Spleen (tissue), 11 donors: ENCODE results near the gene EDIL3. TPM values are rescaled to one million over a fixed set of nuclear protein-coding genes. Genes with fewer than 3 reads are reported as not detected.

ENCODE experiments used
- DNase-seq: peaks from one replicate; pipeline ENCODE4 v3.0.0-alpha.2; 2020
- H3K27ac ChIP-seq, 8 donors: fragments of 200-600 bp; sonication (generic) in 7 of 8; 1 replicate in 4 of 8; 2 replicates in 4 of 8; pipeline versions ENCODE4 v1.5.0 to v1.8.0; 2016 to 2021; ENCODE audit warnings: inconsistent platforms in 4 of 8, mild to moderate bottlenecking in 4 of 8, moderate library complexity in 1 of 8
- H3K27me3 ChIP-seq, 7 donors: fragments of 200-600 bp; sonication (generic) in 6 of 7; replicated peaks in 1 of 7; 1 replicate in 4 of 7; 2 replicates in 3 of 7; pipeline versions ENCODE4 v1.5.0 to v1.8.0; 2016 to 2021; ENCODE audit warnings: inconsistent platforms in 3 of 7, mild to moderate bottlenecking in 1 of 7
- H3K36me3 ChIP-seq, 6 donors: fragments of 200-600 bp; sonication (generic) in 5 of 6; 1 replicate in 4 of 6; 2 replicates in 2 of 6; pipeline versions ENCODE4 v1.5.0 to v1.8.0; 2016 to 2021; ENCODE audit warnings: inconsistent platforms in 2 of 6
- H3K4me1 ChIP-seq, 6 donors: fragments of 200-600 bp; sonication (generic) in 5 of 6; 1 replicate in 3 of 6; 2 replicates in 3 of 6; pipeline versions ENCODE4 v1.5.0 to v1.8.0; 2016 to 2021; ENCODE audit warnings: inconsistent platforms in 3 of 6
- H3K4me3 ChIP-seq, 8 donors: fragments of 200-600 bp; sonication (generic) in 7 of 8; 1 replicate in 4 of 8; 2 replicates in 4 of 8; pipeline versions ENCODE4 v1.5.0 to v1.8.0; 2016 to 2021; ENCODE audit warnings: inconsistent platforms in 4 of 8, mild to moderate bottlenecking in 4 of 8, moderate library complexity in 2 of 8
- H3K9me3 ChIP-seq, 8 donors: fragments of 200-600 bp; sonication (generic) in 7 of 8; 1 replicate in 4 of 8; 2 replicates in 4 of 8; pipeline versions ENCODE4 v1.5.0 to v1.8.0; 2016 to 2021; ENCODE audit warnings: inconsistent platforms in 4 of 8
- CTCF ChIP-seq, 11 experiments: fragments of 200-600 bp in 7 of 11; fragments of 450-650 bp in 4 of 11; sonication (generic) in 4 of 11; IDR thresholded peaks in 8 of 11; conservative IDR thresholded peaks in 3 of 11; 1 replicate in 7 of 11; 2 replicates in 4 of 11; pipeline versions ENCODE4 v1.4.0 to v1.8.0; 2016 to 2021; ENCODE audit warnings: antibody characterized with exemption in 11 of 11, inconsistent platforms in 4 of 11, mild to moderate bottlenecking in 1 of 11
- POLR2A ChIP-seq, 3 donors: fragments of 450-650 bp; IDR thresholded peaks; one replicate each; pipeline ENCODE4 v1.5.1; 2017; ENCODE audit warnings: antibody characterized with exemption in 3 of 3, mild to moderate bottlenecking in 1 of 3
- POLR2AphosphoS5 ChIP-seq, 3 donors: sonication (generic); formaldehyde crosslinking; IDR thresholded peaks; one replicate each; pipeline ENCODE4 v1.5.1; 2017; ENCODE audit warnings: antibody characterized with exemption in 3 of 3
- WGBS, 5 donors: extraction: QIAGEN DNeasy Blood & Tissue Kit in 3 of 5; methylation state at CpG; one replicate each; pipeline versions ENCODE4 v1.1.5 to v1.1.7; 2013 to 2018; 5-methylcytosine and 5-hydroxymethylcytosine counted together
- intact Hi-C: fragments of 100-400 bp; cut with DNase I; formaldehyde crosslinking; loops from one replicate; pipeline ENCODE4 v1.15.0; 2023; ENCODE audit warnings: low total_unique reads
- polyA plus RNA-seq, 3 donors: library from polyadenylated mRNA; stranded (reverse); fragments of 200-250 nt; gene quantifications; one replicate each; pipeline ENCODE4 v1.2.1, GENCODE V29; 2013
- total RNA-seq, 7 donors: library from RNA; depleted of rRNA in 3 of 7; stranded (reverse); fragments of >200 nt in 3 of 7; fragmentation: NEBNext Ultra II Directional in 4 of 7; extraction: Animal tissue kit (Norgen Biotek cat#: 25700) in 4 of 7; gene quantifications; one replicate each; pipeline versions ENCODE4 v1.1.0 to v1.2.1, GENCODE V29; 2016 to 2021
- donor health status: healthy with polysubstance abuse.
- donor health status: DM: no; HTN: no; CAD: no; lungs with moderate emphysema.
- donor health status: DM: no; HTN: no; CAD: no.
- donor health status: Bipolar disorder and iron deficiency.
- donor health status: healthy.
- donor health status: DM: no; HTN: no; CAD: no.
- donor health status: DM: yes; HTN: yes; CAD: no.

Gene EDIL3
- total and polyA plus RNA-seq, 10 donors, result 0.61 to 2.9 (median 2.1) TPM

DNA sequence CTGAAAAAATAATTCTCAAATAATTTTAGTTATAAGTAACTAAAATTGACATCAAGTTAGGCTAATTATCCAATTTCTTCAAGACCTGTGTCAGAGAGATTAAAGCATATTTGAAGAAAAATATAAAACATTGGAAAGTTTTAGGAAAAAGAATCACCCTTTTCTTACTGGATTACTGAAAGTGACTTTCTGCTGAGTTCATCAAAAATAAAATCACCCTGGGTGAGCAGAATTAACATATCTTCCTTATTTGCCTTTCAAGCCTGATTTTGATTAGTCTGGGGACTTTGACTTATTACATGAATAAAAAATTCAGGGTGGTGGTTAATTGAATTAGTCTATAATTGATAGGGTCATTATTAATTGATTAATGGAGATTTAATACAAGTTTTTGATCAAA, 411.8 kb downstream of the EDIL3 start:
- no peaks in the 10 kb centered on the region for H3K27me3 ChIP-seq
- H3K27ac ChIP-seq, result no peak overlapping the region
- no peak overlapping the region for H3K4me3 ChIP-seq
- TF ChIP-seq POLR2AphosphoS5 (IDR thresholded peaks at IDR 0.05) (no peak), POLR2A (IDR thresholded peaks at IDR 0.05) (no peak), CTCF (IDR thresholded peaks at IDR 0.05 in 8 of 11, conservative IDR thresholded peaks at IDR 0.05 in 3 of 11) (no peak)
- intact Hi-C loops, result no loop called here
- no peaks in the 10 kb centered on the region for H3K36me3 ChIP-seq
- DNase-seq, result no peak
- no peaks in the 10 kb centered on the region for H3K9me3 ChIP-seq
- H3K4me1 ChIP-seq, result no peaks in the 10 kb centered on the region

DNA sequence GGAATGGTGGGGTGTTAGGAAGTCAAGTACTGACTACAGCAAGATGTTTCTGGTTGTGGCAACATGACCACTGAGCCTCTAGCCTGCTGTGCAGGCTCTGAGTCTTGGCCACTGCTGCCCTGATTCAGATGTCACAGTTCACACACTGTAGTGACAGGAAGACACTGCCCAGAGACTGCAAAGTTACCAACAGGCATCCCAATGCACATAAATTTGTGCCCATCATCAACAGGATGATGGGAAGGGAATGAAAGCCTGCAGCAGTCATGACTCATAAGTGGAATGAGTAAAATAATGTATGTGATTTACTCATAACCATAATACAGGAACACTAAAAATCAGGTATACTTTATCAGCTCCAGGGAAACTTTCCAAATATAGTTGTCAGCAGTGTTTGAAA, 412.4 kb downstream of the EDIL3 start:
- Histone ChIP-seq H3K36me3 (no peaks in the 10 kb centered on the region), H3K27ac (no peak overlapping the region), H3K4me1 (no peaks in the 10 kb centered on the region), H3K9me3 (no peaks in the 10 kb centered on the region), H3K4me3 (no peak overlapping the region), H3K27me3 (no peaks in the 10 kb centered on the region)
- intact Hi-C loops, result no loop called here
- no peak for DNase-seq
- TF ChIP-seq POLR2A (IDR thresholded peaks at IDR 0.05) (no peak), CTCF (IDR thresholded peaks at IDR 0.05 in 8 of 11, conservative IDR thresholded peaks at IDR 0.05 in 3 of 11) (no peak), POLR2AphosphoS5 (IDR thresholded peaks at IDR 0.05) (no peak)

GRCh38 chr5:83967417-83967816, 417.3 kb downstream of the EDIL3 start:
- TF ChIP-seq POLR2AphosphoS5 (IDR thresholded peaks at IDR 0.05) (no peak), CTCF (IDR thresholded peaks at IDR 0.05 in 8 of 11, conservative IDR thresholded peaks at IDR 0.05 in 3 of 11) (no peak), POLR2A (IDR thresholded peaks at IDR 0.05) (no peak)
- no peak overlapping the region for H3K27ac ChIP-seq
- H3K4me1 ChIP-seq, result no peaks in the 10 kb centered on the region
- no peaks in the 10 kb centered on the region for H3K36me3 ChIP-seq
- intact Hi-C loops, result no loop called here
- H3K4me3 ChIP-seq, result no peak overlapping the region
- no peaks in the 10 kb centered on the region for H3K9me3 ChIP-seq
- DNase-seq, result no peak
- H3K27me3 ChIP-seq, result no peaks in the 10 kb centered on the region
- WGBS, 5 donors, result 53 to 87% (median 64%) methylated on average over 1 of the region's 1 CpG

- no peaks in the 10 kb centered on the region for H3K36me3 ChIP-seq
- intact Hi-C loops, result no loop called here
- no peak overlapping the region for H3K27ac ChIP-seq
- DNase-seq, result no peak
- H3K4me1 ChIP-seq, result no peaks in the 10 kb centered on the region
- H3K9me3 ChIP-seq, result no peaks in the 10 kb centered on the region
- no peak overlapping the region for H3K4me3 ChIP-seq
- TF ChIP-seq POLR2A (IDR thresholded peaks at IDR 0.05) (no peak), CTCF (IDR thresholded peaks at IDR 0.05 in 8 of 11, conservative IDR thresholded peaks at IDR 0.05 in 3 of 11) (no peak)
- H3K27me3 ChIP-seq, result no peaks in the 10 kb centered on the region
- 11 to 26% (median 18%) methylated on average over 3 of the region's 3 CpGs for WGBS, 5 donors
These were observed 419.2 kb downstream of the EDIL3 start for GRCh38 chr5:83965441-83965840.
